KMS-11 (cell line): ENCODE results near the gene MRTFB.

Experiments used
- H2AFZ ChIP-seq: fragments of 200-600 bp; sonication (generic); 2 replicates; pipeline ENCODE4 v1.6.1; 2016; ENCODE audit warnings: antibody characterized with exemption, mixed run types, low read depth
- H3K27ac ChIP-seq: fragments of 200-600 bp; sonication (generic); 2 replicates; pipeline ENCODE4 v1.6.1; 2016; ENCODE audit warnings: mild to moderate bottlenecking, mixed run types
- H3K27me3 ChIP-seq: fragments of 200-600 bp; sonication (generic); 2 replicates; pipeline ENCODE4 v1.6.1; 2017; ENCODE audit warnings: mild to moderate bottlenecking, low read depth, mixed run types, moderate library complexity; ENCODE audit not compliant: insufficient read depth
- H3K36me3 ChIP-seq: fragments of 200-600 bp; sonication (generic); 2 replicates; pipeline ENCODE4 v1.6.1; 2017; ENCODE audit warnings: mild to moderate bottlenecking, mixed run types; ENCODE audit not compliant: insufficient read depth
- H3K4me1 ChIP-seq: fragments of 200-600 bp; sonication (generic); 2 replicates; pipeline ENCODE4 v1.6.1; 2016; ENCODE audit warnings: mild to moderate bottlenecking, low read depth, mixed run types; ENCODE audit not compliant: poor library complexity, severe bottlenecking
- H3K4me2 ChIP-seq: fragments of 200-600 bp; sonication (generic); 2 replicates; pipeline ENCODE4 v1.7.0; 2016; ENCODE audit warnings: mild to moderate bottlenecking, mixed run types
- H3K4me3 ChIP-seq: fragments of 200-600 bp; sonication (generic); IDR thresholded peaks from 2 replicates; pipeline ENCODE4 v1.6.1; 2017; ENCODE audit warnings: low read depth, low read length, mixed read lengths; ENCODE audit not compliant: insufficient read depth
- H3K79me2 ChIP-seq: fragments of 200-600 bp; sonication (generic); 2 replicates; pipeline ENCODE4 v1.6.1; 2016; ENCODE audit warnings: low read depth, mixed run types; ENCODE audit not compliant: insufficient read depth
- H3K9ac ChIP-seq: fragments of 200-600 bp; sonication (generic); 2 replicates; pipeline ENCODE4 v1.6.1; 2016; ENCODE audit warnings: mild to moderate bottlenecking, mixed run types
- H4K20me1 ChIP-seq: fragments of 200-600 bp; sonication (generic); 2 replicates; pipeline ENCODE4 v1.6.1; 2016; ENCODE audit warnings: mild to moderate bottlenecking, mixed run types; ENCODE audit not compliant: insufficient read depth
- CTCF ChIP-seq: fragments of 200-600 bp; sonication (generic); conservative IDR thresholded peaks from 2 replicates; pipeline ENCODE4 v1.6.1; 2017; ENCODE audit warnings: low read depth, mild to moderate bottlenecking, antibody characterized with exemption, low read length, moderate library complexity, mixed read lengths

Gene MRTFB

GRCh38 chr16:14050291-14051027 lies 20.7 kb upstream of the MRTFB start:
- Histone ChIP-seq H3K4me1 (no peaks in the 10 kb centered on the region), H3K4me2 (no peak overlapping the region), H2AFZ (no peak overlapping the region), H3K27ac (no peak overlapping the region), H3K4me3 (no peak overlapping the region), H4K20me1 (no peaks in the 10 kb centered on the region), H3K9ac (no peak overlapping the region), H3K79me2 (no peaks in the 10 kb centered on the region), H3K27me3 (no peaks in the 10 kb centered on the region), H3K36me3 (no peaks in the 10 kb centered on the region)
- TF ChIP-seq CTCF: no peak

- Histone ChIP-seq H3K4me2 (no peak overlapping the region), H4K20me1 (no peaks in the 10 kb centered on the region), H3K79me2 (no peaks in the 10 kb centered on the region), H2AFZ (no peak overlapping the region), H3K27ac (no peak overlapping the region), H3K4me3 (no peak overlapping the region), H3K9ac (no peak overlapping the region), H3K27me3 (no peaks in the 10 kb centered on the region), H3K36me3 (no peaks in the 10 kb centered on the region), H3K4me1 (no peaks in the 10 kb centered on the region)
- no peak for TF ChIP-seq CTCF
These were observed 19.9 kb upstream of the MRTFB start for GRCh38 chr16:14051103-14051729.

GRCh38 chr16:14056970-14057369 lies 14.1 kb upstream of the MRTFB start:
- H3K79me2 ChIP-seq: no peaks in the 10 kb centered on the region
- no peak for TF ChIP-seq CTCF
- H4K20me1 ChIP-seq: no peaks in the 10 kb centered on the region
- no peak overlapping the region for H3K4me2 ChIP-seq
- no peak overlapping the region for H3K9ac ChIP-seq
- no peak overlapping the region for H2AFZ ChIP-seq
- no peak overlapping the region for H3K27ac ChIP-seq
- no peaks in the 10 kb centered on the region for H3K27me3 ChIP-seq
- H3K4me1 ChIP-seq: no peaks in the 10 kb centered on the region
- no peak overlapping the region for H3K4me3 ChIP-seq
- no peaks in the 10 kb centered on the region for H3K36me3 ChIP-seq

- H3K4me1 ChIP-seq: no peaks in the 10 kb centered on the region
- H3K4me2 ChIP-seq: no peak overlapping the region
- H2AFZ ChIP-seq: no peak overlapping the region
- no peaks in the 10 kb centered on the region for H3K36me3 ChIP-seq
- H4K20me1 ChIP-seq: no peaks in the 10 kb centered on the region
- no peak overlapping the region for H3K9ac ChIP-seq
- H3K4me3 ChIP-seq: no peak overlapping the region
- H3K27ac ChIP-seq: no peak overlapping the region
- no peaks in the 10 kb centered on the region for H3K79me2 ChIP-seq
- no peak for TF ChIP-seq CTCF
- H3K27me3 ChIP-seq: no peaks in the 10 kb centered on the region
These were observed 13.2 kb upstream of the MRTFB start for GRCh38 chr16:14057878-14058382.
